ENCODE results near the gene LYPD8.

Gene LYPD8

DNA sequence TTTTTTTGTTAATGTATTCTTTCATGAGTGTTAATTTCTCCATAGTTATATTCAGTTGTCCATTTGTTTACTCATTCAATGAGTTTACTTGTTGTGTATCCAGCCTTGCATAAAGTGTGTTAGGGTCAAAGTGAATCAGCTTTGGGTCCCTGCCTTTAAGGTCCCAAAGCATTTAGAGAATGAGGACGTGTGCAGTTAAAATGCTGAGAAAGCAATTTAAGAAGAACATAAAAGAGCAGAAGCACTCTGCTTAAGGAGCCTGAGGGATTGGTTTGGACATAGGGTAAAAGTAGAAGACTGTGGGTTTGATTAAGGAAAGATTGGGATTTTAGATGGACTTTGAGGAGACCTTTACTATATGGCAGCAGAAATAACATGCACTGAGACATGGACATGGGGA, 56.5 kb downstream of the LYPD8 start:
- DNase-seq (ENCODE audit: extremely low read depth, low read depth), result no peak
- TF ChIP-seq, protein P1, sequence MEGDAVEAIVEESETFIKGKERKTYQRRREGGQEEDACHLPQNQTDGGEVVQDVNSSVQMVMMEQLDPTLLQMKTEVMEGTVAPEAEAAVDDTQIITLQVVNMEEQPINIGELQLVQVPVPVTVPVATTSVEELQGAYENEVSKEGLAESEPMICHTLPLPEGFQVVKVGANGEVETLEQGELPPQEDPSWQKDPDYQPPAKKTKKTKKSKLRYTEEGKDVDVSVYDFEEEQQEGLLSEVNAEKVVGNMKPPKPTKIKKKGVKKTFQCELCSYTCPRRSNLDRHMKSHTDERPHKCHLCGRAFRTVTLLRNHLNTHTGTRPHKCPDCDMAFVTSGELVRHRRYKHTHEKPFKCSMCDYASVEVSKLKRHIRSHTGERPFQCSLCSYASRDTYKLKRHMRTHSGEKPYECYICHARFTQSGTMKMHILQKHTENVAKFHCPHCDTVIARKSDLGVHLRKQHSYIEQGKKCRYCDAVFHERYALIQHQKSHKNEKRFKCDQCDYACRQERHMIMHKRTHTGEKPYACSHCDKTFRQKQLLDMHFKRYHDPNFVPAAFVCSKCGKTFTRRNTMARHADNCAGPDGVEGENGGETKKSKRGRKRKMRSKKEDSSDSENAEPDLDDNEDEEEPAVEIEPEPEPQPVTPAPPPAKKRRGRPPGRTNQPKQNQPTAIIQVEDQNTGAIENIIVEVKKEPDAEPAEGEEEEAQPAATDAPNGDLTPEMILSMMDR (IDR thresholded peaks at IDR 0.05; ENCODE audit: low read depth, low read length), result no peak

DNA sequence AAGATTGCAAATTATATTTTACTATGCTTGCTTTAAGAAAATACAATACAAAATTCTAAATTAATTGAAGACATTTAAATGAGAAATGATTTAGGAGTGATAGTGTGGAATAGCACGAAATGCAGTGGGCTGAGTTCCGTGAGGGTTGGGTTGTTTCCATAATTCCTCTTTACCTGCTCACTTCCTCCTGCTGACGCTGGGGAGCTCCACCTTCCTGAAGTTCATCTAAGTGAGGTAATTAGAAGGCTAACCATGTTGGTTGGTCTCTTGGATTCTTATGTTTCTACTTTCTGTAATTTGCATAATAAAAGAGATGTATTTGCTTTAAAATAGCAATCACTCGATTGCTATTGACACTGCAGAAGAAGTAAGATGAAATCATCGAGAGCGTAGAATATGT, 57.7 kb downstream of the LYPD8 start:
- TF ChIP-seq, protein P1 (IDR thresholded peaks at IDR 0.05; ENCODE audit: low read depth, low read length), result no peak

DNA sequence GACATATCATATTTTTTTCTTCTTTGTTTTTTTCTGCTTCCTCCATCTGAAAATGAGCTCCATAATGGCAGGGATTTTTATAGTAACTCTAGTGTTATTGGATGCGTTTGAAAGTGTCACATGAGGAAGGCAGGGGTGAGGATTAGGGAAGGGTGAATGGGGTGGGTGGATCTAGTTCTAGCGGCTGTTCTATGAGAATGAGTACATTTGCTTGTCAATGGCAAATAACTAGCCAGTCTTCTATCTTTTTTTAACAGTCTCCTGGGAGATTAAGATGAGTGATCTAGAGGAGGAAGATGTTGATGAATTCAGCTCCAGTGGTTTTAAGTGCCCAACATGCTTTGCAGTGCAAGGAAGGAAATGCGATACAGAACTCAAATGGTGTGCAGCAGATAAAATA, 58.8 kb downstream of the LYPD8 start:
- TF ChIP-seq, protein P1 (IDR thresholded peaks at IDR 0.05; ENCODE audit: low read depth, low read length), result no peak
- DNase-seq (ENCODE audit: extremely low read depth, low read depth), result no peak

More for the DNA sequence above, 57.7 kb downstream of the LYPD8 start:
- DNase-seq (ENCODE audit: extremely low read depth, low read depth), result no peak

DNA sequence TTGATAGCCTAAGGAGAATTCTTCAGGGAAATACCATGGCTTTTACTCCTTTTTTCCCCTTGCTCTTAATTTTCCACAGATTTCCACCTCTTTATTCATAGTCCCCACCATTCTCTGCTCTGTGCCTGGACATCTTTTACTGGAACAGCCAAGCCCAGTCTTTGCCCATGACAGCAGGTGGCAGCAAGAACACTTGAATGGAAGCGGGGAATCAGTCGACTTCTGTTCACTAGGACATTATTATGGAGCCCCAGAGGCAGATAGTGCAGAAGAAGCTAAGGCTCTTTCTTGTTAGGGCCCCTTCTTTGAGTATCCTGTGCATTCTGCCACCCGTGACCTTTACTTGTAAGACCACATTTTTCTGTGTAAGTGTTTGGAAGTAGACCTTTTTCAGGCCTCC, 59.3 kb downstream of the LYPD8 start:
- no peak for DNase-seq (ENCODE audit: extremely low read depth, low read depth)
- TF ChIP-seq, protein P1 (IDR thresholded peaks at IDR 0.05; ENCODE audit: low read depth, low read length), result no peak

DNA sequence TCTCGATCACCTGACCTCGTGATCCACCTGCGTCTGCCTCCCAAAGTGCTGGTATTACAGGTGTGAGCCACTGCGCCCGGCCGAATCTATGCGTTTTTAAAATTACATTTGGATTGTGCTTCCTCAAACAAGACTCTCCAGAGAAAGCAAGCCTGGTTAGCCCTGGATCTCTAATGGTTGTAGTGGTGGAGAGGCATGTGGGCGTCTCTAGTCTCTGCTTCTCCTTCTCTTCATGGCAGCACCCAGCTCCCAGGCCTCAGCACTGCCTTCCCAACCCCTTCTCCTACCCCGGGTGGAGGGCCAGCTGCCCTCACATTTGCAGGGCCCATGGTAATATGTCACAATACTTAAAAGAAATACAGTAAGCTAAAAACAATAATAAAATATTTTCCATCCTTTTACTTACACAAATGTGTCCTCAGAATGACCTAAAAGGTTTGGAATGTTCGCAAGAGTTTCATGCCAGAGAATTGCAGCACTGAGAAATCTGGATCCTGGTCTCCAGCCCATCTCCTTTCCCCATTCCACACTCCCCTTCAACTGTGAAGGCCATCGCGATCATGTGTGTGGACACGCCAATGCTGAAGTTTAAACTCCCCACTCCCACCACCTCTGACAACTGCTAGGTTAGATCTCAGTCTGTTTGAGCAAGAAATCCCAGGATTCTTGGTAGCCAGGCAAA, 60.0 kb downstream of the LYPD8 start:
- no peak for DNase-seq (ENCODE audit: extremely low read depth, low read depth)
- TF ChIP-seq, protein P1 (IDR thresholded peaks at IDR 0.05; ENCODE audit: low read depth, low read length), result no peak

DNA sequence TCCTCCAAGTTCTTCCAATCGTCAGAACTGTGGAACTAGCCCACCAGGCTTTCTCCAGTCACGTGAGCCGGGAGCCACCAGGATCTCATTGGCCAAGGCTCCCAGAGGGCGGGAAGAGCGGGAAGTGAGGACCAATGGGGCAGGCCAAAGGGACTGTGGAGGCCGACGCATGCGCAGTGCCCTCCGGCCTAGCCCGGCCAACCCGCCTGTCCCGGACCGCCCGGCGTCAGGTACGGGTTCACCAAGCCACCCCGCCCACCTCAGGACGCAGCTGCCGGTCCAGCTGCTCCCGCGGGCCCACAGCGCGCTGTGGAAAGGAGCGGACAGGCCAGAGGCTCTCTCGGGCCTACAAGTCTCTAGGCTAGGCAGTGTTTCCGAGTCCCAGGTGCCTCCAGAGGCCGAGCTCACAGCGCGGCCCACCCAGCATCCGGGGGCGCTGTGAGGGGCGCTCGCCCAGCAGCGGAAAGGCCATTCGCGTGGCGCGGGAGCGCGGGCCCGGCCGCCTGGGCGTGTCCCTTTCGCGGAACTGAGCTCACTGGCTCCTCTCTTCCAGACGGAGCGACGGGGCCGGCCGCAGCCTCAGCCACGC, 63.9 kb downstream of the LYPD8 start:
- TF ChIP-seq, protein P1 (IDR thresholded peaks at IDR 0.05; ENCODE audit: low read depth, low read length), result no peak
- no peak for DNase-seq (ENCODE audit: extremely low read depth, low read depth)
